Caco-2 (cell line): ENCODE data around the gene SAG. TPM values are rescaled to one million over a fixed set of nuclear protein-coding genes. Genes with fewer than 3 reads are reported as not detected.

Experiments used
- BruUV-seq: library from RNA; stranded (reverse); fragments of 400-500 nt; replicated peaks from 2 replicates; lab custom pipeline; 2021; lab: Mats Ljungman, UMichigan
- CTCF ChIA-PET: fragments of 300-600 bp; sonication (Branson Sonifier 250); formaldehyde crosslinking; loops from one replicate; lab custom pipeline; 2022; ENCODE audit warnings: antibody characterized with exemption; lab: Charles Lee
- POLR2A ChIA-PET: fragments of 300-600 bp; sonication (Branson Sonifier 250); formaldehyde crosslinking; loops from one replicate; lab custom pipeline; 2022; ENCODE audit warnings: antibody characterized with exemption; lab: Charles Lee
- DNase-seq, 2 experiments: peaks; one replicate each; pipeline versions ENCODE4 v3.0.0 to v3.0.0-alpha.2; 2020 to 2022
- H3K27me3 ChIP-seq: replicated peaks from 2 replicates; pipeline ENCODE4 v1.6.0; 2011; ENCODE audit warnings: low read length; ENCODE audit not compliant: control insufficient read depth, insufficient read depth
- H3K36me3 ChIP-seq: 2 replicates; pipeline ENCODE4 v1.5.1; 2011; ENCODE audit warnings: low read length; ENCODE audit not compliant: control insufficient read depth, insufficient read depth
- H3K4me1 ChIP-seq: fragments of 250-450 bp; sonication (Bioruptor Pico); 2 replicates; pipeline ENCODE4 v1.5.1; 2020; ENCODE audit warnings: mild to moderate bottlenecking
- H3K4me3 ChIP-seq: 2 replicates; pipeline ENCODE4 v1.5.1; 2011; ENCODE audit warnings: low read depth, mild to moderate bottlenecking, control low read depth, low read length
- H3K9me3 ChIP-seq: fragments of 250-450 bp; sonication (Bioruptor Pico); 2 replicates; pipeline ENCODE4 v1.5.1; 2020; ENCODE audit warnings: mild to moderate bottlenecking, moderate library complexity
- H3K27ac Mint-ChIP-seq: one replicate; pipeline ENCODE4 v1.8.0; 2022; ENCODE audit warnings: mixed read lengths; ENCODE audit not compliant: unreplicated experiment
- H3K27me3 Mint-ChIP-seq: one replicate; pipeline ENCODE4 v1.8.0; 2022; ENCODE audit warnings: mixed read lengths; ENCODE audit not compliant: insufficient read depth, unreplicated experiment
- H3K36me3 Mint-ChIP-seq: one replicate; pipeline ENCODE4 v1.8.0; 2022; ENCODE audit warnings: mild to moderate bottlenecking, mixed read lengths; ENCODE audit not compliant: insufficient read depth, unreplicated experiment
- H3K4me1 Mint-ChIP-seq: one replicate; pipeline ENCODE4 v1.8.0; 2022; ENCODE audit warnings: low read depth, mixed read lengths; ENCODE audit not compliant: unreplicated experiment
- H3K4me3 Mint-ChIP-seq: one replicate; pipeline ENCODE4 v1.8.0; 2022; ENCODE audit warnings: mild to moderate bottlenecking, moderate library complexity, mixed read lengths; ENCODE audit not compliant: unreplicated experiment
- H3K9me3 Mint-ChIP-seq: one replicate; pipeline ENCODE4 v1.8.0; 2022; ENCODE audit warnings: mixed read lengths; ENCODE audit not compliant: unreplicated experiment
- CTCF ChIP-seq, 2 experiments: fragments of 200-600 bp in 1 of 2; IDR thresholded peaks; 1 replicate in 1 of 2; 2 replicates in 1 of 2; pipeline versions ENCODE4 v1.5.1 to v1.8.0; 2011 to 2022; ENCODE audit warnings: antibody characterized with exemption in 1 of 2, control low read depth in 1 of 2, inconsistent platforms in 1 of 2, low read depth in 1 of 2, low read length in 1 of 2, mild to moderate bottlenecking in 1 of 2, moderate library complexity in 1 of 2; ENCODE audit not compliant: insufficient read depth in 1 of 2, severe bottlenecking in 1 of 2, unreplicated experiment in 1 of 2
- intact Hi-C: fragments of 100-400 bp; cut with micrococcal nuclease; formaldehyde crosslinking; loops from one replicate; pipeline ENCODE4 v1.10.0; 2022; ENCODE audit not compliant: unreplicated experiment
- total RNA-seq: library from RNA; stranded (reverse); gene quantifications from 2 replicates; pipeline ENCODE4 v1.2.3, GENCODE V29; 2022

SAG gene
- total RNA-seq, 1 experiment from 2014 or later: not detected

DNA sequence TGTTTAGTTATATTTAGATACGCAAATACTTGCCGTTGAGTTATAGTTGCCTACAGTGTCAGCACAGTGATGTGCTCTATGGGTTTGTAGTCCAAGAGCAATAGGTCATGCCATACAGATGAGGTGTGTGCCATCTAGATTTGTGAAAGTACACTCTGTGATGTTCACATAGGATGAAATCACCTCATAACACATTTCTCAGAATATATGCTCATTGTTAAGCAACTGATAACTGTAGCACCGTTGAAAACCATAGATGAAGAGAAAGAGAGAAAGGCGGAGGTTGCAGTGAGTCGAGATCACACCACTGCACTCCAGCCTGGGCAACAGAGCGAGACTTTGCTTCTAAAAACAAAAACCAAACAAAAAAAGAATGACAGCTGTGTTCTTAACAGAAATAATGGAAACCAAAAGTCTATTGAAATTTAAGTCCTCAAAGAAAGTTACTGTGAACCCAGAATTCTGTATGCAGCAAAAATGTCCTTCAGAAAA, 56.2 kb downstream of the SAG start:
- H3K4me3 Mint-ChIP-seq: no peak overlapping the region
- H3K4me1 Mint-ChIP-seq: peaks cover 43% of the 10 kb centered on the region
- Histone ChIP-seq H3K27me3 (no peaks in the 10 kb centered on the region), H3K4me1 (peaks cover 31% of the 10 kb centered on the region), H3K4me3 (no peak overlapping the region), H3K36me3 (no peaks in the 10 kb centered on the region), H3K9me3 (no peaks in the 10 kb centered on the region)
- peaks cover 86% of the 10 kb centered on the region for H3K36me3 Mint-ChIP-seq
- no peaks in the 10 kb centered on the region for H3K27me3 Mint-ChIP-seq
- BruUV-seq: no TSS peak
- TF ChIP-seq CTCF (IDR thresholded peaks at IDR 0.05; ENCODE audit: insufficient read depth in 1 of 2, low read depth in 1 of 2, low read length in 1 of 2, severe bottlenecking in 1 of 2, unreplicated experiment in 1 of 2): no peak
- no peaks in the 10 kb centered on the region for H3K9me3 Mint-ChIP-seq
- ChIA-PET CTCF (no interaction called here), POLR2A (no interaction called here)
- DNase-seq: no peak
- no peak overlapping the region for H3K27ac Mint-ChIP-seq
- intact Hi-C loops: no loop called here

DNA sequence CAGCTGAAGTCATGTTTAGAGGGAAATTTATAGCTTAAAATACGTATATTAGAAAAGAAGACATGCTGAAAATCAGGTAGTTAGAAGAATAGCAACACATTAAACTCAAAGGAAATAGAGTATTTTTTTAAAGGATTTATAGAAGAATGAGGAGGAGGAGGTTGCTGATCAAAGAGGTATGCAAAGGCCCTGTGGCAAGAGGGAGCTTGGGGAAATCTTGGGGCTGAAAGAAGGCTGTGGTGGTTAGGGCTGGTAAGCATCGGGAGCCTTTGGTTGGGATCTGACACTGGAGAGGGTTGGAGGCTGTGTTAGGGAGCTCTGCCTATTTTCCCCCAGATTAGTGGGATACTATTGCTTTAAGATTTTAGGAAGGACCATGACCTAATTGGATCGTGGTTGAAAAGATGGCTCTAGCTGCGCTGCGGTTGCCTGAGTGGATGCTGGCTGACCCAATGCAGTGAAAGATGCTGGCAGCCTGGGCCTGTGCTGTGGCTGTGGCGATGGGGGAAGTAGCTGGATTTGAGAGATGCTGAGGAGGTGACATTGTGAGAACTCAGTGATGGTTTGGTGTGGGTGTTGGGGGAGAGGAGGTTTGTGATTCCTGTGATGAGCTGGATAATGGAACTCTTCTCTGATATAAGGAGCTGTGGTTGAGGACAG, 58.4 kb downstream of the SAG start:
- intact Hi-C loops: no loop called here
- Histone ChIP-seq H3K4me1 (peaks cover 13% of the 10 kb centered on the region), H3K36me3 (no peaks in the 10 kb centered on the region), H3K4me3 (no peak overlapping the region), H3K27me3 (no peaks in the 10 kb centered on the region), H3K9me3 (no peaks in the 10 kb centered on the region)
- CTCF ChIA-PET: no interaction called here
- Mint-ChIP-seq H3K9me3 (no peaks in the 10 kb centered on the region), H3K4me3 (no peak overlapping the region), H3K27ac (peak overlapping the region; percentile 36), H3K27me3 (no peaks in the 10 kb centered on the region), H3K4me1 (peaks cover 35% of the 10 kb centered on the region), H3K36me3 (peaks cover 74% of the 10 kb centered on the region)
- BruUV-seq: no TSS peak
- no peak for TF ChIP-seq CTCF (IDR thresholded peaks at IDR 0.05; ENCODE audit: insufficient read depth in 1 of 2, low read depth in 1 of 2, low read length in 1 of 2, severe bottlenecking in 1 of 2, unreplicated experiment in 1 of 2)
- no peak for DNase-seq
- POLR2A ChIA-PET: no interaction called here

DNA sequence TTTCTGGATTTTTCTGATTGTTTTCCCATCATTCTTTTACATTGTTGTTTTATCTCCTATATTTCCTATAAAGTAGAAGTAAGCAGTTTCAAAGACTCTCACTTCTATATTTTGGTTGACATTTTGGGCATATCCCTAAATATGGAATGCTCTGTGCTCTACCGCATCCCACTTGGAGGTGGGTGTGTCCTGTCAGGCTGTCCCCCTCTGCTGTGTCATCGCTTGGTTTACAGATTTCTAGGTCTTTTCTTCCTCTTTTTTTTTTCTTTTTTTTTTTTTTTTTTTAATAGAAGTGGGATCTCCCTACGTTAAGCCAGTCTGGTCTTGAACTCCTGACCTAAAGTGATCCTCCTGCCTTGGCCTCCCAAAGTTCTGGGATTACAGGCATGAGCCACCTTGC, 60.0 kb downstream of the SAG start:
- Histone ChIP-seq H3K36me3 (no peaks in the 10 kb centered on the region), H3K4me1 (no peaks in the 10 kb centered on the region), H3K4me3 (no peak overlapping the region), H3K27me3 (no peaks in the 10 kb centered on the region), H3K9me3 (no peaks in the 10 kb centered on the region)
- no peak overlapping the region for H3K4me3 Mint-ChIP-seq
- H3K4me1 Mint-ChIP-seq: peaks cover 24% of the 10 kb centered on the region
- peaks cover 71% of the 10 kb centered on the region for H3K36me3 Mint-ChIP-seq
- ChIA-PET POLR2A (no interaction called here), CTCF (no interaction called here)
- BruUV-seq: no TSS peak
- no peaks in the 10 kb centered on the region for H3K9me3 Mint-ChIP-seq
- TF ChIP-seq CTCF (IDR thresholded peaks at IDR 0.05; ENCODE audit: insufficient read depth in 1 of 2, low read depth in 1 of 2, low read length in 1 of 2, severe bottlenecking in 1 of 2, unreplicated experiment in 1 of 2): no peak
- H3K27ac Mint-ChIP-seq: no peak overlapping the region
- no peak for DNase-seq
- intact Hi-C loops: no loop called here
- H3K27me3 Mint-ChIP-seq: no peaks in the 10 kb centered on the region
